Caco-2 (cell line): ENCODE measurements around the gene CRELD2. TPM values are rescaled to one million over a fixed set of nuclear protein-coding genes. Genes with fewer than 3 reads are reported as not detected.

Experiments used
- BruUV-seq: library from RNA; stranded (reverse); fragments of 400-500 nt; replicated peaks from 2 replicates; lab custom pipeline; 2021; lab: Mats Ljungman, UMichigan
- CTCF ChIA-PET: fragments of 300-600 bp; sonication (Branson Sonifier 250); formaldehyde crosslinking; loops from one replicate; lab custom pipeline; 2022; ENCODE audit warnings: antibody characterized with exemption; lab: Charles Lee
- POLR2A ChIA-PET: fragments of 300-600 bp; sonication (Branson Sonifier 250); formaldehyde crosslinking; loops from one replicate; lab custom pipeline; 2022; ENCODE audit warnings: antibody characterized with exemption; lab: Charles Lee
- DNase-seq, 2 experiments: peaks; one replicate each; pipeline versions ENCODE4 v3.0.0 to v3.0.0-alpha.2; 2020 to 2022
- H3K27me3 ChIP-seq: replicated peaks from 2 replicates; pipeline ENCODE4 v1.6.0; 2011; ENCODE audit warnings: low read length; ENCODE audit not compliant: control insufficient read depth, insufficient read depth
- H3K36me3 ChIP-seq: 2 replicates; pipeline ENCODE4 v1.5.1; 2011; ENCODE audit warnings: low read length; ENCODE audit not compliant: control insufficient read depth, insufficient read depth
- H3K4me1 ChIP-seq: fragments of 250-450 bp; sonication (Bioruptor Pico); 2 replicates; pipeline ENCODE4 v1.5.1; 2020; ENCODE audit warnings: mild to moderate bottlenecking
- H3K4me3 ChIP-seq: 2 replicates; pipeline ENCODE4 v1.5.1; 2011; ENCODE audit warnings: low read depth, mild to moderate bottlenecking, control low read depth, low read length
- H3K9me3 ChIP-seq: fragments of 250-450 bp; sonication (Bioruptor Pico); 2 replicates; pipeline ENCODE4 v1.5.1; 2020; ENCODE audit warnings: mild to moderate bottlenecking, moderate library complexity
- H3K27ac Mint-ChIP-seq: one replicate; pipeline ENCODE4 v1.8.0; 2022; ENCODE audit warnings: mixed read lengths; ENCODE audit not compliant: unreplicated experiment
- H3K27me3 Mint-ChIP-seq: one replicate; pipeline ENCODE4 v1.8.0; 2022; ENCODE audit warnings: mixed read lengths; ENCODE audit not compliant: insufficient read depth, unreplicated experiment
- H3K36me3 Mint-ChIP-seq: one replicate; pipeline ENCODE4 v1.8.0; 2022; ENCODE audit warnings: mild to moderate bottlenecking, mixed read lengths; ENCODE audit not compliant: insufficient read depth, unreplicated experiment
- H3K4me1 Mint-ChIP-seq: one replicate; pipeline ENCODE4 v1.8.0; 2022; ENCODE audit warnings: low read depth, mixed read lengths; ENCODE audit not compliant: unreplicated experiment
- H3K4me3 Mint-ChIP-seq: one replicate; pipeline ENCODE4 v1.8.0; 2022; ENCODE audit warnings: mild to moderate bottlenecking, moderate library complexity, mixed read lengths; ENCODE audit not compliant: unreplicated experiment
- H3K9me3 Mint-ChIP-seq: one replicate; pipeline ENCODE4 v1.8.0; 2022; ENCODE audit warnings: mixed read lengths; ENCODE audit not compliant: unreplicated experiment
- CTCF ChIP-seq, 2 experiments: fragments of 200-600 bp in 1 of 2; IDR thresholded peaks; 1 replicate in 1 of 2; 2 replicates in 1 of 2; pipeline versions ENCODE4 v1.5.1 to v1.8.0; 2011 to 2022; ENCODE audit warnings: antibody characterized with exemption in 1 of 2, control low read depth in 1 of 2, inconsistent platforms in 1 of 2, low read depth in 1 of 2, low read length in 1 of 2, mild to moderate bottlenecking in 1 of 2, moderate library complexity in 1 of 2; ENCODE audit not compliant: insufficient read depth in 1 of 2, severe bottlenecking in 1 of 2, unreplicated experiment in 1 of 2
- intact Hi-C: fragments of 100-400 bp; cut with micrococcal nuclease; formaldehyde crosslinking; loops from one replicate; pipeline ENCODE4 v1.10.0; 2022; ENCODE audit not compliant: unreplicated experiment
- total RNA-seq: library from RNA; stranded (reverse); gene quantifications from 2 replicates; pipeline ENCODE4 v1.2.3, GENCODE V29; 2022

CRELD2 gene
- total RNA-seq, 1 experiment from 2014 or later, result 43.3 TPM

- H3K36me3 ChIP-seq, result no peaks in the 10 kb centered on the region
- no peaks in the 10 kb centered on the region for H3K4me1 Mint-ChIP-seq
- no TSS peak for BruUV-seq
- H3K36me3 Mint-ChIP-seq, result peaks cover 35% of the 10 kb centered on the region
- H3K4me1 ChIP-seq, result peaks cover 41% of the 10 kb centered on the region
- H3K4me3 ChIP-seq, result no peak overlapping the region
- no peak for TF ChIP-seq CTCF (IDR thresholded peaks at IDR 0.05; ENCODE audit: insufficient read depth in 1 of 2, low read depth in 1 of 2, low read length in 1 of 2, severe bottlenecking in 1 of 2, unreplicated experiment in 1 of 2)
- DNase-seq, result peak in 1 of 2 experiments; percentile 32
- intact Hi-C loops, result no loop called here
- H3K27me3 Mint-ChIP-seq, result no peaks in the 10 kb centered on the region
- H3K4me3 Mint-ChIP-seq, result no peak overlapping the region
- ChIA-PET CTCF (no interaction called here), POLR2A (no interaction called here)
- no peaks in the 10 kb centered on the region for H3K9me3 Mint-ChIP-seq
- H3K9me3 ChIP-seq, result no peaks in the 10 kb centered on the region
- H3K27ac Mint-ChIP-seq, result no peak overlapping the region
- no peaks in the 10 kb centered on the region for H3K27me3 ChIP-seq
Observed at GRCh38 chr22:49968831-49969661, 50.6 kb downstream of the CRELD2 start.

DNA sequence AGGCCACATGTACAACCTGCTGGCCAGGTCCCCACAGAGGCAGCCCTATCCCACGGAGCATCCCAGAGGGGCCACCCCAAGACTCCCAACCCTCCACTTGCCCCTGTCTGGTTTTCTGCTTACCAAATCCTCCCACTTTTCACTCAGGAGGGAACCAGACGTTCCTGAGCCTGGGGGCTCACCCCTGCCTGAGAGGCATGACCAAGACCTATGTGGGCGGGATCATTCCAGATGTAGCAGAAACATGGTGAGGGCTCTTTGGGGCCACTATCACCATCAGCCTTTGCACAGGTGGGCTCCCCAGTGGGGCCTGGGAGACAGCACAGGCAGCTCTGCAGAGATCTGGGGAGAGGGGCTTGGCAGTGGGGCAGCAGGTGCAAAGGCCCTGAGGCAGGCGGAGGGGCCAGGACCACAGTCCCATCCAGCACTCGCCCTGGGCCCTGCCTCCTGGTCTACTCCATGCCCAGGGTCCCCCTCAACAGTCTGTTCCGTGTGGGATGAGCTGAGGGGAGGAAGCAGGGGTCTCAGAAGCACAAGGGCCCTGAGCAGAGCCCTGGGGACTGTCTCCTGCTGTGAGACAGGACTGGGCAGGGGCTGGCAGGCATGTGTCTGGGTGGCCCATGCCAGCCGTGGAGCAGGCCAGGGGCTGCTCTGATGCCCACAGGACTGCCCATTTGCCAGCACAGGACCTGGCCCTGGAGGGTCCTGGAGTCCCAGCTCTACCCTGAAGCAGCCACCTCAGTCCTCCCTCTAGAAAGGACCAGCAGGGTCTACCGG lies 51.5 kb downstream of the CRELD2 start:
- Histone ChIP-seq H3K4me3 (peak overlapping the region; percentile 59; the same call in 1 of the 2 replicates), H3K27me3 (no peaks in the 10 kb centered on the region), H3K4me1 (peaks cover 36% of the 10 kb centered on the region), H3K36me3 (no peaks in the 10 kb centered on the region), H3K9me3 (no peaks in the 10 kb centered on the region)
- peak overlapping the region; percentile 86 for H3K27ac Mint-ChIP-seq
- POLR2A ChIA-PET, result interaction anchor here (1.4 to 2.3 kb wide), 2 partner anchors 18 to 39 kb away, joined by 4 to 20 read pairs; no protein-coding TSS in a partner anchor
- H3K27me3 Mint-ChIP-seq, result no peaks in the 10 kb centered on the region
- no peak overlapping the region for H3K4me3 Mint-ChIP-seq
- H3K36me3 Mint-ChIP-seq, result peaks cover 26% of the 10 kb centered on the region
- intact Hi-C loops, result no loop called here
- no peaks in the 10 kb centered on the region for H3K4me1 Mint-ChIP-seq
- CTCF ChIA-PET, result no interaction called here
- TF ChIP-seq CTCF (IDR thresholded peaks at IDR 0.05; ENCODE audit: insufficient read depth in 1 of 2, low read depth in 1 of 2, low read length in 1 of 2, severe bottlenecking in 1 of 2, unreplicated experiment in 1 of 2), result no peak
- no peaks in the 10 kb centered on the region for H3K9me3 Mint-ChIP-seq
- no TSS peak for BruUV-seq
- DNase-seq, result no peak

GRCh38 chr22:49970528-49971231 lies 52.2 kb downstream of the CRELD2 start:
- no peaks in the 10 kb centered on the region for H3K27me3 Mint-ChIP-seq
- Histone ChIP-seq H3K4me1 (peaks cover 28% of the 10 kb centered on the region), H3K36me3 (no peaks in the 10 kb centered on the region), H3K27me3 (no peaks in the 10 kb centered on the region), H3K4me3 (peak overlapping the region; percentile 59), H3K9me3 (no peaks in the 10 kb centered on the region)
- peaks cover 21% of the 10 kb centered on the region for H3K36me3 Mint-ChIP-seq
- intact Hi-C loops, result no loop called here
- H3K4me3 Mint-ChIP-seq, result peak overlapping the region; percentile 72
- TSS peak; percentile 87 for BruUV-seq
- CTCF ChIA-PET, result no interaction called here
- POLR2A ChIA-PET, result interaction anchor here (1.2 to 2.3 kb wide), 3 partner anchors 19 to 53 kb away, joined by 4 to 20 read pairs (median 4); partner anchors contain the start of genes ALG12 and CRELD2
- H3K4me1 Mint-ChIP-seq, result no peaks in the 10 kb centered on the region
- TF ChIP-seq CTCF (IDR thresholded peaks at IDR 0.05; ENCODE audit: insufficient read depth in 1 of 2, low read depth in 1 of 2, low read length in 1 of 2, severe bottlenecking in 1 of 2, unreplicated experiment in 1 of 2), result no peak
- peak; percentile 95 to 98 for DNase-seq
- peak overlapping the region; percentile 86 for H3K27ac Mint-ChIP-seq
- H3K9me3 Mint-ChIP-seq, result no peaks in the 10 kb centered on the region
